GM23338 (cell line): Measurements from ENCODE around the gene AREL1. TPM values are rescaled to one million over a fixed set of nuclear protein-coding genes. Genes with fewer than 3 reads are reported as not detected.

Experiments
- ATAC-seq: fragments of 200-7000 bp; cut with Tn5 transposase; 3 replicates; pipeline ENCODE4 v1.9.1; 2020
- DNase-seq: peaks from one replicate; pipeline ENCODE4 v3.0.0-alpha.2; 2015; ENCODE audit warnings: low spot score
- H2AFZ ChIP-seq: fragments of 200-600 bp; sonication (generic); 2 replicates; pipeline ENCODE4 v1.8.0; 2016; ENCODE audit warnings: antibody characterized with exemption, mild to moderate bottlenecking, moderate library complexity
- H3F3A ChIP-seq: fragments of 200-600 bp; sonication (generic); replicated peaks from 2 replicates; pipeline ENCODE4 v1.8.0; 2017; ENCODE audit warnings: antibody characterized with exemption, mixed run types, low read depth
- H3K27ac ChIP-seq: fragments of 200-600 bp; sonication (generic); 2 replicates; pipeline ENCODE4 v1.6.1; 2016; ENCODE audit warnings: low read depth
- H3K27me3 ChIP-seq: fragments of 200-600 bp; sonication (generic); 2 replicates; pipeline ENCODE4 v1.8.0; 2016; ENCODE audit warnings: mild to moderate bottlenecking, mixed run types, moderate library complexity; ENCODE audit not compliant: insufficient read depth
- H3K36me3 ChIP-seq: fragments of 200-600 bp; sonication (generic); 2 replicates; pipeline ENCODE4 v1.8.0; 2016; ENCODE audit warnings: mild to moderate bottlenecking; ENCODE audit not compliant: insufficient read depth
- H3K4me1 ChIP-seq: fragments of 200-600 bp; sonication (generic); 2 replicates; pipeline ENCODE4 v1.8.0; 2016; ENCODE audit warnings: mild to moderate bottlenecking, moderate library complexity; ENCODE audit not compliant: insufficient read depth
- H3K4me2 ChIP-seq: fragments of 200-600 bp; sonication (generic); 2 replicates; pipeline ENCODE4 v1.7.1; 2017; ENCODE audit warnings: mixed run types
- H3K4me3 ChIP-seq: fragments of 200-600 bp; sonication (generic); 2 replicates; pipeline ENCODE4 v1.6.1; 2016; ENCODE audit warnings: mixed run types
- H3K79me2 ChIP-seq: fragments of 200-600 bp; sonication (generic); replicated peaks from 2 replicates; pipeline ENCODE4 v1.8.0; 2017; ENCODE audit warnings: mild to moderate bottlenecking; ENCODE audit not compliant: insufficient read depth
- H3K9me2 ChIP-seq: fragments of 200-600 bp; sonication (generic); 2 replicates; pipeline ENCODE4 v1.8.0; 2017; ENCODE audit not compliant: insufficient read depth
- H4K20me1 ChIP-seq: fragments of 200-600 bp; sonication (generic); replicated peaks from 2 replicates; pipeline ENCODE4 v1.8.0; 2017; ENCODE audit warnings: mild to moderate bottlenecking; ENCODE audit not compliant: insufficient read depth
- H3K27ac Mint-ChIP-seq: 2 replicates; pipeline ENCODE4 v1.8.0; 2020; ENCODE audit warnings: inconsistent platforms, mild to moderate bottlenecking, moderate library complexity, mixed read lengths
- H3K27me3 Mint-ChIP-seq: 3 replicates; pipeline ENCODE4 v1.8.0; 2022; ENCODE audit warnings: low read depth, mild to moderate bottlenecking, moderate library complexity, mixed read lengths, inconsistent platforms; ENCODE audit not compliant: insufficient read depth, poor library complexity
- H3K36me3 Mint-ChIP-seq: 3 replicates; pipeline ENCODE4 v1.8.0; 2021; ENCODE audit warnings: low read depth, mild to moderate bottlenecking, inconsistent platforms, moderate library complexity, mixed read lengths
- H3K4me1 Mint-ChIP-seq: 3 replicates; pipeline ENCODE4 v1.8.0; 2020; ENCODE audit warnings: mild to moderate bottlenecking, inconsistent platforms, mixed read lengths
- H3K4me3 Mint-ChIP-seq: 3 replicates; pipeline ENCODE4 v1.8.0; 2021; ENCODE audit warnings: moderate library complexity, mild to moderate bottlenecking, inconsistent platforms, mixed read lengths
- H3K9me3 Mint-ChIP-seq: 3 replicates; pipeline ENCODE4 v1.8.0; 2020; ENCODE audit warnings: moderate library complexity, mild to moderate bottlenecking, inconsistent platforms, mixed read lengths
- CREB1 ChIP-seq: fragments of 250-450 bp; sonication (Bioruptor Pico); IDR thresholded peaks from 2 replicates; pipeline ENCODE4 v1.5.0; 2020; ENCODE audit warnings: low read depth, mild to moderate bottlenecking, moderate library complexity
- CTCF ChIP-seq, 2 experiments: fragments of 200-600 bp in 1 of 2; sonication (generic) in 1 of 2; conservative IDR thresholded peaks; 2 replicates each; pipeline versions ENCODE4 v1.5.1 to v1.6.1; 2016 to 2017; ENCODE audit warnings: antibody characterized with exemption in 2 of 2, low read depth in 2 of 2, mild to moderate bottlenecking in 2 of 2, moderate library complexity in 1 of 2
- ETS1 ChIP-seq: IDR thresholded peaks from 2 replicates; pipeline ENCODE4 v1.6.1; 2016; ENCODE audit warnings: antibody characterized with exemption
- EZH2 ChIP-seq: fragments of 200-600 bp; sonication (generic); IDR thresholded peaks from one replicate; pipeline ENCODE4 v1.8.0; 2017; ENCODE audit warnings: antibody characterized with exemption, mild to moderate bottlenecking, low read depth; ENCODE audit not compliant: unreplicated experiment
- EZH2phosphoT487 ChIP-seq: fragments of 200-600 bp; sonication (generic); IDR thresholded peaks from one replicate; pipeline ENCODE4 v1.8.1; 2018; ENCODE audit warnings: antibody characterized with exemption; ENCODE audit not compliant: unreplicated experiment
- JUNB ChIP-seq: IDR thresholded peaks from one replicate; pipeline ENCODE4 v1.6.1; 2016; ENCODE audit warnings: antibody characterized with exemption; ENCODE audit not compliant: unreplicated experiment
- NANOG ChIP-seq: IDR thresholded peaks from 2 replicates; pipeline ENCODE4 v1.6.1; 2016; ENCODE audit warnings: antibody characterized with exemption, borderline replicate concordance
- POLR2AphosphoS5 ChIP-seq: IDR thresholded peaks from 2 replicates; pipeline ENCODE4 v1.6.1; 2016; ENCODE audit warnings: antibody characterized with exemption, low read depth
- REST ChIP-seq: IDR thresholded peaks from one replicate; pipeline ENCODE4 v1.6.1; 2018; ENCODE audit warnings: antibody characterized with exemption; ENCODE audit not compliant: unreplicated experiment
- STAT1 ChIP-seq: IDR thresholded peaks from one replicate; pipeline ENCODE4 v1.6.1; 2016; ENCODE audit warnings: antibody characterized with exemption; ENCODE audit not compliant: unreplicated experiment
- ZNF114 ChIP-seq: fragments of 250-450 bp; sonication (Bioruptor Pico); IDR thresholded peaks from 2 replicates; pipeline ENCODE4 v1.5.0; 2020; ENCODE audit warnings: mild to moderate bottlenecking, moderate library complexity
- ZNF331 ChIP-seq: fragments of 250-450 bp; sonication (Bioruptor Pico); IDR thresholded peaks from 2 replicates; pipeline ENCODE4 v1.5.0; 2020; ENCODE audit warnings: low read depth, mild to moderate bottlenecking, moderate library complexity
- polyA plus RNA-seq: library from polyadenylated mRNA; unstranded; fragments of >200 nt; fragmentation: Nextera tagmentation; extraction: Ambion mirVana; gene quantifications from 2 replicates; pipeline ENCODE4 v1.2.1, GENCODE V29; 2016
- total RNA-seq: library from RNA; depleted of rRNA; stranded (reverse); fragments of >200 nt; shearing (Covaris generic); gene quantifications from 2 replicates; pipeline ENCODE4 v1.2.3, GENCODE V29; 2014
- TF ChIP-seq, protein P1 (sequence below): fragments of 250-450 bp; sonication (Bioruptor Pico); IDR thresholded peaks from 2 replicates; pipeline ENCODE4 v1.5.0; 2020; ENCODE audit warnings: mild to moderate bottlenecking, moderate library complexity

AREL1 gene
- total and polyA plus RNA-seq, 2 experiments from 2014 or later, result 7.5 to 23.6 TPM

DNA sequence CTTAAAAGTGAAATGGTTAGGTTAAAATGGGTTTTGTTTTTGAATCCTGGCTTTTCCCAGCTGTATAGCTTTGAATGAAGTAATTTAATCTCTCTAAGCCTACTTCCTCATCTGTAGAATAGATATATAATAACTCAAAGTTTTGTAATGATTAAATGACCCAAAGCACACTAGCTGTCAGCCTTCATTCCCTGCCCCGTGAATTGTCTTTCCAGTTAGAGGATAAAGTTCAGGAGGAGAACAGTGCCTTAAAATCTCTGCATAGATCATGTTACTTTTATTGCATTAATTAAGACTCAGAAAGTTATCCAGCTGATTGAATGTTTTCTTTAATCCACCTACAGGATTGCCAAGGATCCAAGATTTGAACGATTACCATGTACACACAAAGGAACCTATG, 19.5 kb upstream of the AREL1 start:
- TF ChIP-seq STAT1 (no peak), CREB1 (CRISPR knock-in tag) (no peak), JUNB (no peak), ZNF114 (CRISPR knock-in tag) (no peak), ETS1 (no peak), CTCF (conservative IDR thresholded peaks at IDR 0.05; ENCODE audit: low read depth in 2 of 2) (no peak), POLR2AphosphoS5 (no peak), REST (no peak), NANOG (no peak), ZNF331 (CRISPR knock-in tag) (no peak), EZH2phosphoT487 (no peak), EZH2 (no peak)
- TF ChIP-seq, protein P1, sequence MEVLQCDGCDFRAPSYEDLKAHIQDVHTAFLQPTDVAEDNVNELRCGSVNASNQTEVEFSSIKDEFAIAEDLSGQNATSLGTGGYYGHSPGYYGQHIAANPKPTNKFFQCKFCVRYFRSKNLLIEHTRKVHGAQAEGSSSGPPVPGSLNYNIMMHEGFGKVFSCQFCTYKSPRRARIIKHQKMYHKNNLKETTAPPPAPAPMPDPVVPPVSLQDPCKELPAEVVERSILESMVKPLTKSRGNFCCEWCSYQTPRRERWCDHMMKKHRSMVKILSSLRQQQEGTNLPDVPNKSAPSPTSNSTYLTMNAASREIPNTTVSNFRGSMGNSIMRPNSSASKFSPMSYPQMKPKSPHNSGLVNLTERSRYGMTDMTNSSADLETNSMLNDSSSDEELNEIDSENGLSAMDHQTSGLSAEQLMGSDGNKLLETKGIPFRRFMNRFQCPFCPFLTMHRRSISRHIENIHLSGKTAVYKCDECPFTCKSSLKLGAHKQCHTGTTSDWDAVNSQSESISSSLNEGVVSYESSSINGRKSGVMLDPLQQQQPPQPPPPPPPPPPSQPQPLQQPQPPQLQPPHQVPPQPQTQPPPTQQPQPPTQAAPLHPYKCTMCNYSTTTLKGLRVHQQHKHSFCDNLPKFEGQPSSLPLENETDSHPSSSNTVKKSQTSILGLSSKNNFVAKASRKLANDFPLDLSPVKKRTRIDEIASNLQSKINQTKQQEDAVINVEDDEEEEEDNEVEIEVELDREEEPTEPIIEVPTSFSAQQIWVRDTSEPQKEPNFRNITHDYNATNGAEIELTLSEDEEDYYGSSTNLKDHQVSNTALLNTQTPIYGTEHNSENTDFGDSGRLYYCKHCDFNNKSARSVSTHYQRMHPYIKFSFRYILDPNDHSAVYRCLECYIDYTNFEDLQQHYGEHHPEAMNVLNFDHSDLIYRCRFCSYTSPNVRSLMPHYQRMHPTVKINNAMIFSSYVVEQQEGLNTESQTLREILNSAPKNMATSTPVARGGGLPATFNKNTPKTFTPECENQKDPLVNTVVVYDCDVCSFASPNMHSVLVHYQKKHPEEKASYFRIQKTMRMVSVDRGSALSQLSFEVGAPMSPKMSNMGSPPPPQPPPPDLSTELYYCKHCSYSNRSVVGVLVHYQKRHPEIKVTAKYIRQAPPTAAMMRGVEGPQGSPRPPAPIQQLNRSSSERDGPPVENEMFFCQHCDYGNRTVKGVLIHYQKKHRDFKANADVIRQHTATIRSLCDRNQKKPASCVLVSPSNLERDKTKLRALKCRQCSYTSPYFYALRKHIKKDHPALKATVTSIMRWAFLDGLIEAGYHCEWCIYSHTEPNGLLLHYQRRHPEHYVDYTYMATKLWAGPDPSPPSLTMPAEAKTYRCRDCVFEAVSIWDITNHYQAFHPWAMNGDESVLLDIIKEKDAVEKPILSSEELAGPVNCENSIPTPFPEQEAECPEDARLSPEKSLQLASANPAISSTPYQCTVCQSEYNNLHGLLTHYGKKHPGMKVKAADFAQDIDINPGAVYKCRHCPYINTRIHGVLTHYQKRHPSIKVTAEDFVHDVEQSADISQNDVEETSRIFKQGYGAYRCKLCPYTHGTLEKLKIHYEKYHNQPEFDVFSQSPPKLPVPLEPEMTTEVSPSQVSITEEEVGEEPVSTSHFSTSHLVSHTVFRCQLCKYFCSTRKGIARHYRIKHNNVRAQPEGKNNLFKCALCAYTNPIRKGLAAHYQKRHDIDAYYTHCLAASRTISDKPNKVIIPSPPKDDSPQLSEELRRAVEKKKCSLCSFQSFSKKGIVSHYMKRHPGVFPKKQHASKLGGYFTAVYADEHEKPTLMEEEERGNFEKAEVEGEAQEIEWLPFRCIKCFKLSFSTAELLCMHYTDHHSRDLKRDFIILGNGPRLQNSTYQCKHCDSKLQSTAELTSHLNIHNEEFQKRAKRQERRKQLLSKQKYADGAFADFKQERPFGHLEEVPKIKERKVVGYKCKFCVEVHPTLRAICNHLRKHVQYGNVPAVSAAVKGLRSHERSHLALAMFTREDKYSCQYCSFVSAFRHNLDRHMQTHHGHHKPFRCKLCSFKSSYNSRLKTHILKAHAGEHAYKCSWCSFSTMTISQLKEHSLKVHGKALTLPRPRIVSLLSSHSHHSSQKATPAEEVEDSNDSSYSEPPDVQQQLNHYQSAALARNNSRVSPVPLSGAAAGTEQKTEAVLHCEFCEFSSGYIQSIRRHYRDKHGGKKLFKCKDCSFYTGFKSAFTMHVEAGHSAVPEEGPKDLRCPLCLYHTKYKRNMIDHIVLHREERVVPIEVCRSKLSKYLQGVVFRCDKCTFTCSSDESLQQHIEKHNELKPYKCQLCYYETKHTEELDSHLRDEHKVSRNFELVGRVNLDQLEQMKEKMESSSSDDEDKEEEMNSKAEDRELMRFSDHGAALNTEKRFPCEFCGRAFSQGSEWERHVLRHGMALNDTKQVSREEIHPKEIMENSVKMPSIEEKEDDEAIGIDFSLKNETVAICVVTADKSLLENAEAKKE (CRISPR knock-in tag), result no peak
- no peak overlapping the region for H2AFZ ChIP-seq
- H3K27ac ChIP-seq, result no peak overlapping the region
- DNase-seq, result no peak
- Mint-ChIP-seq H3K4me1 (no peaks in the 10 kb centered on the region), H3K27ac (no peak overlapping the region), H3K9me3 (no peaks in the 10 kb centered on the region), H3K36me3 (peaks cover 36% of the 10 kb centered on the region), H3K27me3 (no peaks in the 10 kb centered on the region), H3K4me3 (no peak overlapping the region)
- H3F3A ChIP-seq, result no peaks in the 10 kb centered on the region
- no peak overlapping the region for H3K4me2 ChIP-seq
- no peak for ATAC-seq
- no peaks in the 10 kb centered on the region for H3K9me2 ChIP-seq
- no peaks in the 10 kb centered on the region for H3K27me3 ChIP-seq
- no peak overlapping the region for H3K4me3 ChIP-seq
- peaks cover 13% of the 10 kb centered on the region; the same call in 1 of the 2 replicates for H3K36me3 ChIP-seq
- peaks cover 4% of the 10 kb centered on the region; the same call in 1 of the 2 replicates for H3K79me2 ChIP-seq
- no peaks in the 10 kb centered on the region for H3K4me1 ChIP-seq
- H4K20me1 ChIP-seq, result peaks cover 6% of the 10 kb centered on the region; the same call in 1 of the 2 replicates
